ENCODE results near the gene ZDHHC9.

DNA sequence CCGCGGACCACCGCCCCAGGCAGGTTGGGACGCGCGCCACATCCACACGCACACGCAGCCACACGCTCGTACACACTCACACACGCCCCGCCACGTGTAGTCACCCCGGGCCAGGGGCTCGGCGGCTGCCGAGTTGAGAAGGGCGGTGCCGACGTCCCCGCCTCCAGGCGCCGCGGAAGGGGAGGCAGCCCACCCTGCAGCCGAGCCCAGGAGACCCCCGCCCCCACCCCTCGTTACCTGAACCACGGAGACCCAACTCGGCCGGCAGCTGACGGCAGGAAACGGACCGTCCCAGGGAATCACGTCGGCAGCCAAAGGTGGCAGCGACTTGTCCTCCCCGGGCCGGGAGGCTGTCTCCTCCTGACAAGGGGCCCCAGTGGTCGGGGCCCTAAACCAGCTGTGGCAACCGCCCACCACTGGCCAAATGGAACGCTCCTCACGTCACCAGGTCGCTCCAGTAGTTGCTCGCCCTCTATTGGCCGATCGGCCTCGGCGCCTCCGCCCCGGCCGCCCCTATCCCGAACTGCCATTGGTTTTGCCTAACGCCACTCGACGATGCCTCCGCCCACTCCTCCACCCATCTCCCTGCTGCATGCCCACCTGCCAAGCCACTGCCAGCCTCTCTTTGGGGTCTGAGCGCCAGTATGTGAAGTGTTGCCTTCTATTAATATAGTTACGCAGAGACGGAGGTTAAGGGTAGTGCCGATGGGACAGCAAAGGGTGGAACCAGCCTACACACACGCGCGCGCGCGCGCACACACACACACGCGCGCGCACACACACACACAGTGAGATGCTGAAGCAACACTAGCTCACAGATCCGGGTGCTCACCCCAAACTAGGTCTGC, at the start of gene ZDHHC9:
- TF ChIP-seq, protein P1, sequence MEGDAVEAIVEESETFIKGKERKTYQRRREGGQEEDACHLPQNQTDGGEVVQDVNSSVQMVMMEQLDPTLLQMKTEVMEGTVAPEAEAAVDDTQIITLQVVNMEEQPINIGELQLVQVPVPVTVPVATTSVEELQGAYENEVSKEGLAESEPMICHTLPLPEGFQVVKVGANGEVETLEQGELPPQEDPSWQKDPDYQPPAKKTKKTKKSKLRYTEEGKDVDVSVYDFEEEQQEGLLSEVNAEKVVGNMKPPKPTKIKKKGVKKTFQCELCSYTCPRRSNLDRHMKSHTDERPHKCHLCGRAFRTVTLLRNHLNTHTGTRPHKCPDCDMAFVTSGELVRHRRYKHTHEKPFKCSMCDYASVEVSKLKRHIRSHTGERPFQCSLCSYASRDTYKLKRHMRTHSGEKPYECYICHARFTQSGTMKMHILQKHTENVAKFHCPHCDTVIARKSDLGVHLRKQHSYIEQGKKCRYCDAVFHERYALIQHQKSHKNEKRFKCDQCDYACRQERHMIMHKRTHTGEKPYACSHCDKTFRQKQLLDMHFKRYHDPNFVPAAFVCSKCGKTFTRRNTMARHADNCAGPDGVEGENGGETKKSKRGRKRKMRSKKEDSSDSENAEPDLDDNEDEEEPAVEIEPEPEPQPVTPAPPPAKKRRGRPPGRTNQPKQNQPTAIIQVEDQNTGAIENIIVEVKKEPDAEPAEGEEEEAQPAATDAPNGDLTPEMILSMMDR (IDR thresholded peaks at IDR 0.05) = peak in 1 of 6 experiments; percentile 16
- peak in 1 of 2 donors; percentile 16 for TF ChIP-seq POLR2A (IDR thresholded peaks at IDR 0.05)

Measured in Peyer's patch (tissue), 4 donors.